Testis (tissue), 3 donors: Measurements from ENCODE around the gene ADRM1. TPM values are rescaled to one million over a fixed set of nuclear protein-coding genes. Genes with fewer than 3 reads are reported as not detected.

Experiments
- DNase-seq: peaks from one replicate; pipeline ENCODE4 v3.0.0-alpha.2; 2019
- H3K27ac ChIP-seq, 2 donors: fragments of 200-600 bp; sonication (generic); one replicate each; pipeline ENCODE4 v1.5.1; 2019
- H3K27me3 ChIP-seq: fragments of 200-600 bp; sonication (generic); one replicate; pipeline ENCODE4 v1.5.1; 2019
- H3K36me3 ChIP-seq: fragments of 200-600 bp; sonication (generic); one replicate; pipeline ENCODE4 v1.5.1; 2017; ENCODE audit warnings: low read depth; ENCODE audit errors: missing control alignments
- H3K4me1 ChIP-seq: fragments of 200-600 bp; sonication (generic); one replicate; pipeline ENCODE4 v1.5.1; 2019
- H3K4me3 ChIP-seq, 2 donors: fragments of 200-600 bp; sonication (generic); one replicate each; pipeline ENCODE4 v1.5.1; 2017 to 2019
- H3K9me3 ChIP-seq: fragments of 200-600 bp; sonication (generic); one replicate; pipeline ENCODE4 v1.5.1; 2017
- CTCF ChIP-seq, 3 experiments: fragments of 450-650 bp in 2 of 3; fragments of 200-600 bp in 1 of 3; sonication (generic) in 1 of 3; IDR thresholded peaks; one replicate each; pipeline ENCODE4 v1.5.1; 2016 to 2019; ENCODE audit warnings: antibody characterized with exemption in 3 of 3, mild to moderate bottlenecking in 2 of 3, moderate library complexity in 1 of 3
- POLR2A ChIP-seq: fragments of 450-650 bp; IDR thresholded peaks from one replicate; pipeline ENCODE4 v1.6.1; 2017; ENCODE audit warnings: antibody characterized with exemption, mild to moderate bottlenecking, moderate library complexity
- WGBS, 2 donors: methylation state at CpG; one replicate each; pipeline ENCODE4 v1.1.5; 2018; 5-methylcytosine and 5-hydroxymethylcytosine counted together
- intact Hi-C: fragments of 100-400 bp; cut with DNase I; formaldehyde crosslinking; loops from one replicate; pipeline ENCODE4 v1.15.1; 2023; ENCODE audit warnings: low total_unique reads
- polyA plus RNA-seq: library from polyadenylated mRNA; stranded (reverse); fragments of 350-450 nt; fragmentation: Illumina TruSeq; extraction: RNeasy Lipid Tissue Mini Kit (QIAGEN cat#74804); gene quantifications from one replicate; pipeline ENCODE4 v1.2.3, GENCODE V29; 2014; ENCODE audit warnings: low read depth, low replicate concordance; ENCODE audit not compliant: insufficient read depth
- total RNA-seq, 2 donors: library from RNA; depleted of rRNA; stranded (reverse); fragments of >200 nt; gene quantifications; one replicate each; pipeline ENCODE4 v1.2.3, GENCODE V29; 2016

ADRM1 gene
- total and polyA plus RNA-seq, 3 donors from 2014 or later, result 191 to 286 (median 283) TPM

GRCh38 chr20:62282877-62283503 is 19.8 kb upstream of the ADRM1 start:
- 75 to 82% methylated on average over 12 to 16 of the region's 16 CpGs for WGBS, 2 donors
- no peak overlapping the region for H3K4me3 ChIP-seq
- no peaks in the 10 kb centered on the region for H3K9me3 ChIP-seq
- no peak for DNase-seq
- H3K4me1 ChIP-seq, result peaks cover 17% of the 10 kb centered on the region
- no peaks in the 10 kb centered on the region for H3K36me3 ChIP-seq
- intact Hi-C loops, result no loop called here
- H3K27ac ChIP-seq, result no peak overlapping the region
- no peaks in the 10 kb centered on the region for H3K27me3 ChIP-seq
- TF ChIP-seq CTCF (IDR thresholded peaks at IDR 0.05) (no peak), POLR2A (no peak)

GRCh38 chr20:62284448-62284847 is 18.3 kb upstream of the ADRM1 start:
- Histone ChIP-seq H3K36me3 (no peaks in the 10 kb centered on the region), H3K27ac (peak overlapping the region in 1 of 2 donors; percentile 14), H3K27me3 (no peaks in the 10 kb centered on the region), H3K9me3 (no peaks in the 10 kb centered on the region), H3K4me1 (peaks cover 17% of the 10 kb centered on the region), H3K4me3 (no peak overlapping the region)
- intact Hi-C loops, result no loop called here
- no peak for DNase-seq
- 72 to 83% methylated on average over 6 of the region's 6 CpGs for WGBS, 2 donors
- TF ChIP-seq POLR2A (no peak), CTCF (IDR thresholded peaks at IDR 0.05) (no peak)

- Histone ChIP-seq H3K27me3 (no peaks in the 10 kb centered on the region), H3K4me1 (peaks cover 17% of the 10 kb centered on the region), H3K4me3 (no peak overlapping the region), H3K27ac (peak overlapping the region in 1 of 2 donors; percentile 14), H3K36me3 (no peaks in the 10 kb centered on the region), H3K9me3 (no peaks in the 10 kb centered on the region)
- peak; percentile 46 for DNase-seq
- WGBS, 2 donors, result 48 to 65% methylated on average over 6 of the region's 6 CpGs
- intact Hi-C loops, result no loop called here
- TF ChIP-seq POLR2A (no peak), CTCF (IDR thresholded peaks at IDR 0.05) (no peak)
Observed at GRCh38 chr20:62285151-62285550, 17.6 kb upstream of the ADRM1 start.

- H3K4me1 ChIP-seq, result peaks cover 17% of the 10 kb centered on the region
- DNase-seq, result no peak
- TF ChIP-seq POLR2A (no peak), CTCF (IDR thresholded peaks at IDR 0.05) (no peak)
- H3K36me3 ChIP-seq, result no peaks in the 10 kb centered on the region
- WGBS, 2 donors, result 73 to 76% methylated on average over 23 of the region's 23 CpGs
- peak overlapping the region in 1 of 2 donors; percentile 14 for H3K27ac ChIP-seq
- H3K27me3 ChIP-seq, result no peaks in the 10 kb centered on the region
- H3K4me3 ChIP-seq, result no peak overlapping the region
- intact Hi-C loops, result no loop called here
- H3K9me3 ChIP-seq, result no peaks in the 10 kb centered on the region
Observed at GRCh38 chr20:62285722-62286121, 17.1 kb upstream of the ADRM1 start.

GRCh38 chr20:62286493-62287064 is 16.2 kb upstream of the ADRM1 start:
- intact Hi-C loops, result no loop called here
- H3K27me3 ChIP-seq, result no peaks in the 10 kb centered on the region
- peaks cover 17% of the 10 kb centered on the region for H3K4me1 ChIP-seq
- no peak for TF ChIP-seq CTCF (IDR thresholded peaks at IDR 0.05)
- TF ChIP-seq POLR2A, result no peak
- WGBS, 2 donors, result 87 to 91% methylated on average over 12 to 22 of the region's 25 CpGs
- DNase-seq, result no peak
- H3K27ac ChIP-seq, result no peak overlapping the region
- H3K36me3 ChIP-seq, result no peaks in the 10 kb centered on the region
- H3K4me3 ChIP-seq, result no peak overlapping the region
- H3K9me3 ChIP-seq, result no peaks in the 10 kb centered on the region
